ENCODE data around the gene WWOX.

DNA sequence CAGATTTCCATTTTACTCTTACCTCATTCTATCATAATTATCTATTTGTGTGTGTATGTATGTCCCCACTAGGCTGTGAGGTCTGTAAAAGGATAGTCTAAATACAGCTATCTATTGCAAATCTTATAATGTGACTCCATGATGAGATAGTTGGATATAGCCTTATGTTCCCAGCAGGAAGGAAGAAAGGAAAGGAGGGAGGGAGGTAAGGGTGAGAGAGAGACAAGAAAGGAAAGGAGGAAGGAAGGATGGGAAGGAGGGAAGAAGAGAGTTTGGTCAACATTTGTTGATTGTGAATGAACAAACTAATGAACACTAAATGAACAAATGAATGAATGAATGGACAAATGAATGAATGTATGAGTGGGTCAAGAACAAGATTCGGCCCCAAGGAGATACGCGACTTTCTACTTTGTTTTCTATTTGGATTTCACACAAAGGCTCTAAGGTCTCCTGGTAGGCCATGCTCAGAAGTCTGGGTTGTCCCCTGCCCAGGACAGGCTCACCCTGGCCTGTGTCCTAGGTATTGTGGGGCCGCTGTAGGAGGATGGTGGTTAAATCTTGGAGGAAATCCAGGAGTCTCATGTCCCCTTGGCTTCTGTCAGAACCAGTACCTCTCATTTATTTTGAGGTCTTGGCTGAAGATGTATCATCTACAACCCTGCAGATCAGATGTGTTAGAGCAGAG lies 195.2 kb downstream of the WWOX start:
- no peak for TF ChIP-seq POLR2A (IDR thresholded peaks at IDR 0.05)
- TF ChIP-seq, protein P1, sequence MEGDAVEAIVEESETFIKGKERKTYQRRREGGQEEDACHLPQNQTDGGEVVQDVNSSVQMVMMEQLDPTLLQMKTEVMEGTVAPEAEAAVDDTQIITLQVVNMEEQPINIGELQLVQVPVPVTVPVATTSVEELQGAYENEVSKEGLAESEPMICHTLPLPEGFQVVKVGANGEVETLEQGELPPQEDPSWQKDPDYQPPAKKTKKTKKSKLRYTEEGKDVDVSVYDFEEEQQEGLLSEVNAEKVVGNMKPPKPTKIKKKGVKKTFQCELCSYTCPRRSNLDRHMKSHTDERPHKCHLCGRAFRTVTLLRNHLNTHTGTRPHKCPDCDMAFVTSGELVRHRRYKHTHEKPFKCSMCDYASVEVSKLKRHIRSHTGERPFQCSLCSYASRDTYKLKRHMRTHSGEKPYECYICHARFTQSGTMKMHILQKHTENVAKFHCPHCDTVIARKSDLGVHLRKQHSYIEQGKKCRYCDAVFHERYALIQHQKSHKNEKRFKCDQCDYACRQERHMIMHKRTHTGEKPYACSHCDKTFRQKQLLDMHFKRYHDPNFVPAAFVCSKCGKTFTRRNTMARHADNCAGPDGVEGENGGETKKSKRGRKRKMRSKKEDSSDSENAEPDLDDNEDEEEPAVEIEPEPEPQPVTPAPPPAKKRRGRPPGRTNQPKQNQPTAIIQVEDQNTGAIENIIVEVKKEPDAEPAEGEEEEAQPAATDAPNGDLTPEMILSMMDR (IDR thresholded peaks at IDR 0.05): no peak
- TF ChIP-seq EP300 (IDR thresholded peaks at IDR 0.05): no peak

Measured in gastroesophageal sphincter (tissue), 3 donors.